ENCODE results near the gene BCDIN3D.
"Not testable (repeated sequence)": the region's sequence is repeated elsewhere in the genome, so short reads cannot be mapped to it uniquely, and the experiment has no call there.

- TF ChIP-seq, protein P1, sequence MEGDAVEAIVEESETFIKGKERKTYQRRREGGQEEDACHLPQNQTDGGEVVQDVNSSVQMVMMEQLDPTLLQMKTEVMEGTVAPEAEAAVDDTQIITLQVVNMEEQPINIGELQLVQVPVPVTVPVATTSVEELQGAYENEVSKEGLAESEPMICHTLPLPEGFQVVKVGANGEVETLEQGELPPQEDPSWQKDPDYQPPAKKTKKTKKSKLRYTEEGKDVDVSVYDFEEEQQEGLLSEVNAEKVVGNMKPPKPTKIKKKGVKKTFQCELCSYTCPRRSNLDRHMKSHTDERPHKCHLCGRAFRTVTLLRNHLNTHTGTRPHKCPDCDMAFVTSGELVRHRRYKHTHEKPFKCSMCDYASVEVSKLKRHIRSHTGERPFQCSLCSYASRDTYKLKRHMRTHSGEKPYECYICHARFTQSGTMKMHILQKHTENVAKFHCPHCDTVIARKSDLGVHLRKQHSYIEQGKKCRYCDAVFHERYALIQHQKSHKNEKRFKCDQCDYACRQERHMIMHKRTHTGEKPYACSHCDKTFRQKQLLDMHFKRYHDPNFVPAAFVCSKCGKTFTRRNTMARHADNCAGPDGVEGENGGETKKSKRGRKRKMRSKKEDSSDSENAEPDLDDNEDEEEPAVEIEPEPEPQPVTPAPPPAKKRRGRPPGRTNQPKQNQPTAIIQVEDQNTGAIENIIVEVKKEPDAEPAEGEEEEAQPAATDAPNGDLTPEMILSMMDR (optimal IDR thresholded peaks at IDR 0.05 in 1 of 3, IDR thresholded peaks at IDR 0.05 in 1 of 3, conservative IDR thresholded peaks at IDR 0.05 in 1 of 3; ENCODE audit: extremely low read depth in 1 of 3, insufficient read depth in 2 of 3, low read length in 3 of 3): not testable (repeated sequence)
- not testable (repeated sequence) for TF ChIP-seq EZH2 (IDR thresholded peaks at IDR 0.05; ENCODE audit: low read length)
Observed at GRCh38 chr12:49860921-49861320, 18.0 kb upstream of the BCDIN3D start.

Data from keratinocyte (primary cell).